Activated naive CD4-positive, alpha-beta T cell (primary cell): ENCODE data around the gene ZFP57.

Source experiments
- DNase-seq, 4 experiments: peaks; one replicate each; lab custom pipeline; 2025; lab: John Stamatoyannopoulos, UW

ZFP57 gene

GRCh38 chr6:29626948-29627754, 53.8 kb downstream of the ZFP57 start:
- DNase-seq, result no peak

GRCh38 chr6:29625337-29625930, 55.5 kb downstream of the ZFP57 start:
- DNase-seq, result no peak

- no peak for DNase-seq
Measured at GRCh38 chr6:29624520-29624961, 56.4 kb downstream of the ZFP57 start.
